CD4-positive, alpha-beta T cell treated with Interleukin-15 for 4 hours (primary cell): ENCODE data around the gene NUP160.
"Not testable (repeated sequence)": the region's sequence is repeated elsewhere in the genome, so short reads cannot be mapped to it uniquely, and the experiment has no call there.

ENCODE experiments used
- DNase-seq: peaks from one replicate; pipeline ENCODE4 v3.0.0-alpha.2; 2020; ENCODE audit warnings: low spot score

NUP160 gene, protein sequence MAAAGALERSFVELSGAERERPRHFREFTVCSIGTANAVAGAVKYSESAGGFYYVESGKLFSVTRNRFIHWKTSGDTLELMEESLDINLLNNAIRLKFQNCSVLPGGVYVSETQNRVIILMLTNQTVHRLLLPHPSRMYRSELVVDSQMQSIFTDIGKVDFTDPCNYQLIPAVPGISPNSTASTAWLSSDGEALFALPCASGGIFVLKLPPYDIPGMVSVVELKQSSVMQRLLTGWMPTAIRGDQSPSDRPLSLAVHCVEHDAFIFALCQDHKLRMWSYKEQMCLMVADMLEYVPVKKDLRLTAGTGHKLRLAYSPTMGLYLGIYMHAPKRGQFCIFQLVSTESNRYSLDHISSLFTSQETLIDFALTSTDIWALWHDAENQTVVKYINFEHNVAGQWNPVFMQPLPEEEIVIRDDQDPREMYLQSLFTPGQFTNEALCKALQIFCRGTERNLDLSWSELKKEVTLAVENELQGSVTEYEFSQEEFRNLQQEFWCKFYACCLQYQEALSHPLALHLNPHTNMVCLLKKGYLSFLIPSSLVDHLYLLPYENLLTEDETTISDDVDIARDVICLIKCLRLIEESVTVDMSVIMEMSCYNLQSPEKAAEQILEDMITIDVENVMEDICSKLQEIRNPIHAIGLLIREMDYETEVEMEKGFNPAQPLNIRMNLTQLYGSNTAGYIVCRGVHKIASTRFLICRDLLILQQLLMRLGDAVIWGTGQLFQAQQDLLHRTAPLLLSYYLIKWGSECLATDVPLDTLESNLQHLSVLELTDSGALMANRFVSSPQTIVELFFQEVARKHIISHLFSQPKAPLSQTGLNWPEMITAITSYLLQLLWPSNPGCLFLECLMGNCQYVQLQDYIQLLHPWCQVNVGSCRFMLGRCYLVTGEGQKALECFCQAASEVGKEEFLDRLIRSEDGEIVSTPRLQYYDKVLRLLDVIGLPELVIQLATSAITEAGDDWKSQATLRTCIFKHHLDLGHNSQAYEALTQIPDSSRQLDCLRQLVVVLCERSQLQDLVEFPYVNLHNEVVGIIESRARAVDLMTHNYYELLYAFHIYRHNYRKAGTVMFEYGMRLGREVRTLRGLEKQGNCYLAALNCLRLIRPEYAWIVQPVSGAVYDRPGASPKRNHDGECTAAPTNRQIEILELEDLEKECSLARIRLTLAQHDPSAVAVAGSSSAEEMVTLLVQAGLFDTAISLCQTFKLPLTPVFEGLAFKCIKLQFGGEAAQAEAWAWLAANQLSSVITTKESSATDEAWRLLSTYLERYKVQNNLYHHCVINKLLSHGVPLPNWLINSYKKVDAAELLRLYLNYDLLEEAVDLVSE (N-terminal part only)

DNA sequence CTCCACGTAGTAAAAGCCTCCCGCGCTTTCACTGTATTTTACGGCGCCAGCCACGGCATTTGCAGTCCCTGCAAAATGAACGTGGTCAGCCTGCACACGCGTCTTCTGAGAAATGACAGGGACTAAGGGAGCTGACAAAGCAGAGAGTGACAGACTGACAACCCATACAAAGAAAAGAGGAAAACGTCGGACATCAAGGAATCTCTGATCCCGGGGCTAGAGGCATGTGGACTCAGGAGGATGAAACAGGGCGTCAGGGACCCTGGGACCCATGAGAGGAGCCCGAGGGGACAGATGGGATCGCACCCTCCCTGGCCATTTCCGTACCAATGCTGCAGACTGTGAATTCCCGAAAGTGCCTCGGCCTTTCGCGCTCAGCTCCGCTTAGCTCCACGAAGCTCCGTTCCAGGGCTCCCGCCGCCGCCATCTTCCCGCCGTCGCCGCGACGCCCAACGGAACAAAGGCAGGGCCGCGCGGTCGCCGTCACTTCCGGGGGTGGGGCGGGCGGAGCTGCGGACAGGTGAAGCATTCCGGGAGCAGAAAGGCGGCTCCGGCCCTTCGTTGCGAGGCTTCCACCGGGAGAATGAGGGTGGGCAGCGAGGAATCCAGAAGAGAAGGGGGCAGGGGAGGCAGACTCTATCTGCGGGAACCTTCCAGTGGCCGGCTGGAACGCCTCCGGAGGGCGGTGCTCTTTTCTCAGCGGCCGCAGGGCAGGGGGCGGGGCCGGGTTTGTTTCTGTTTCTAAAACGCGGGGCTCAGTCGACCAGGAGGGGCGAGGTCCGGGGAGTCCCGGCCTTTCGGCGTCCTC, at the start of gene NUP160:
Gene NUP160, minus strand, starts transcription at position 459 of the 808 bp plus-strand sequence. Its CDS starts 32 bp downstream, at position 427.
- DNase-seq, result peak; percentile 78

DNA sequence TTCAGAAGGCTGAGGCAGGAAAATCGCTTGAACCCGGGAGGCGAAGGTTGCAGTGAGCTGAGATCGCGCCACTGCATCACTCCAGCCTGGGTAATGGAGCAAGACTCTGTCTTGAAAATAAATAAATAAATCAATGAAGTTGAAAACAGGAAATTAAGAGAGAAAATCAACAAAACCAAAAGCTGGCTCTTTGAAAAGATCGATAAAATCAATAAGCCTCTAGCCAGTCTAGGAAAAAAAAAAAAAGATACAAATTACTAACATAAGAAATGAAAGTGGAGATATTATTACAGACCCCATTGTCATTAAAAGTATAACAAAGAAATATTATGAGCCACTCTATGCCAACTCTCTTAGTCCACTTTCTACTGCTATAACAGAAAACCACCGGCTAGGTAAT, 48.0 kb upstream of the NUP160 start:
- DNase-seq, result no peak

DNA sequence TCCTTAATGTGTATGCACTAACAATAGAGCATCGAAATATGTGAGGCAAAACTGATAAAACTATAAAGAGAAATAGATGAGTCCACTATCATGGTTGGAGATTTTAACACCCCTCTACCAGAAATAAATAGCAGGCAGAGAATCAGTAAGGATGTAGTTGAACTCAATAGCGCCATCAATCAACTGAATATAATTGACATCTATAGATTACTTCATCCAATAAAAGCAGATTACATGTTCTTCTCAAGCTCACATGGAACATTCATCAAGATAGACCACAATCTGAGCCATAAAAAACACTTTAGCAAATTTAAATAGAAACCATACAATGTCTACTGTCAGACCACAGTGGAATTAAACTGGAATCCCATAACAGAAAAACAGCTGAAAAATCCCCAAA, 46.9 kb upstream of the NUP160 start:
- DNase-seq, result no peak

DNA sequence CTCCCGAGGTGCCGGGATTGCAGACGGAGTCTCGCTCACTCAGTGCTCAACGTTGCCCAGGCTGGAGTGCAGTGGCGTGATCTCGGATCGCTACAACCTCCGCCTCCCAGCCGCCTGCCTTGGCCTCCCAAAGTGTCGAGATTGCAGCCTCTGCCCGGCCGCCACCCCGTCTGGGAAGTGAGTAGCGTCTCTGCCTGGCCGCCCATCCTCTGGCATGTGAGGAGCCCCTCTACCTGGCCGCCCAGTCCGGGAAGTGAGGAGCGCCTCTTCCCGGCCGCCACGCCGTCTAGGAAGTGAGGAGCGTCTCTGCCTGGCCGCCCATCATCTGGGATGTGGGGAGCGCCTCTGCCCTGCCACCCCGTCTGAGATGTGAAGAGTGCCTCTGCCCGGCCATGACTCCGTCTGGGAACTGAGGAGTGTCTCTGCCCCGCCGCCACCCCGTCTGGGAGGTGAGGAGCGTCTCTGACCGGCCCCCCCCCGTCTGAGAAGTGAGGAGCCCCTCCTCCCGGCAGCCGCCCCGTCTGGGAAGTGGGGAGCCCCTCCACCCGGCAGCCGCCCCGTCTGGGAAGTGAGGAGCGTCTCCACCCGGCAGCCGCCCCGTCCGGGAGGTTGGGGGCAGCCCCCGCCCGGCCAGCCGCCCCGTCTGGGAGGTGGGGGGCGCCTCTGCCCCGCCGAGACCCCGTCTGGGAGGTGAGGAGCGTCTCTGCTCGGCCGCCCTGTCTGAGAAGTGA, 44.6 kb upstream of the NUP160 start:
- DNase-seq, result not testable (repeated sequence)

DNA sequence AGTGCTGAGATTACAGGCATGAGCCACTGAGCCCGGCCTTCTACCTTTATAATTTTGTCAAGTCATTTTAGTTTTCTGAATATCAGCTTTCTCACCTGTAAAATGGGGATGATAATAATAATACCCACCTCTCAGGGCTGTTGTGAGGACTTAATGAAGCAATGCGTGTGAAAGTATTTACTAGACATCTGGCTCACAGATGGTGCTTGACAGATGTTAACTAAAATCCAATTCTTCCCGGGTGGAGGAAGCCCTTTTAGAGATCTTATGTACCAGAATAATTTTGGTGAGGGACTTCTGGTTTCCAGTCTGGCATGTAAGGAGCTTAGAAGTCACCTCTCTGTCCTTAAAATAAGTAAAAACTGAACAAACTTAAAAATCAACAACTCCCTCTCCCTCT, 43.7 kb upstream of the NUP160 start:
- no peak for DNase-seq

DNA sequence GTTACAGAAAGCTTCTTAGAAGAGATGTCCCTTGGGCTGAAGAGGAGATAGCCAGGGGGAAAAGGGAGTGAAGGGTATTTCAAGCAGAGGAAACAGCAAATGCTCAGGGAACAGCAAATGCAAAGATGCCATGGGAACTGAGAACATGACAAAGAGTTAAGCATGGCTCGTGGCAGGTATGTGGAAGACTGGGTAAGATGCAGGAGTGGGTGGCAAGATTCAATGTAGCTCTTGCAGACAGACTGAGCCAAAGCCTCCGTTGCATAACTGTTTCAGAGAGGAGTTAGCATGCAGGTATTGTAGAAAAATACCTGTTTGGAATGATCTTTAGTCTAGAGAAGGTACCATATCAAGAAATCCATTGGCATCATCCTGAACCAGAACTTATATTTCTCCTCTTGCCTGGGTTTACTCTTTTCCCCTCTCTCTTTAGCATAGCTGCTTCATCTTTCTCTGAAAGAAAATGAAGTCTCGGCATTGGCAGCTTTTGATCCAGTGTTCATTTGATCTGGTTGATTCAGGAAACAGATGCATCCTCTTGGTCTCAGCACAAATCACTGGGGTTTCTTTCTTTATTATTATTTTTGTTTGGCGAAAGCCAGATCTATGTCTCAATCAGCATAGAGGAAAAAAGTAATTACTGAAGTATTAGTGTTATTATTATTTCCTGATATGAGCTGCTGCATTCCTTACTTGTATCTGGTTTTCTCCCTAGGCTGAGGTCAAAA, 41.7 kb upstream of the NUP160 start:
- DNase-seq, result no peak

DNA sequence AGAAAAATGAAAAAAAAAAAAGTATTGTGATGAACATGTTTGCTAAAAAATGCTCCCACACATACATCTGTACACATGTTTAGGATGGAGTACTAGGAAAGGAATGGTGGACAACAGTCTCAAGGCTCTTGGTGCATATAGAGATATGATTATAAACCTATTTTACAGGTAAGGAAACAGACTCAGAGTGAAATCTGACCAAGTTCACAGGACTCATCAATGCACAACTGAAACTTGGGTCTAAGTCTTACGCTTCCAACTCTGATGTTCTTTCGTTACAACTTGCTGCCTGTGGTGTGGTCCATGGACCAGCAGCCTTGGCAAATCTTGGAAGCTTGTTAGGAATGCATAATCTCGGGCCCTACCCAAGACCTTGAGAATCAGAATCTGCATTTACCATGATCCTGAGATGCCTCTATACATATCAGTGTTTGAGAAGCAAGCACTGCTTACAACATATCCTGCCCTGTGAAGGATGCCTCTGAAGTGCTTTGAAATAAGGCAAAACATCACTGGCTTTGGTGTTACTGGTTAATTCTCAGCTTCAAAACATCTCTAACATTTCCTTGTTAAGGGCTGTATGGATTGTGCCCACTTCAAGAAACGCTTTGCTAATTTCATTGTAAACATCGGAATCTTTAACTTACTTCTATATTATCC, 39.9 kb upstream of the NUP160 start:
- no peak for DNase-seq

DNA sequence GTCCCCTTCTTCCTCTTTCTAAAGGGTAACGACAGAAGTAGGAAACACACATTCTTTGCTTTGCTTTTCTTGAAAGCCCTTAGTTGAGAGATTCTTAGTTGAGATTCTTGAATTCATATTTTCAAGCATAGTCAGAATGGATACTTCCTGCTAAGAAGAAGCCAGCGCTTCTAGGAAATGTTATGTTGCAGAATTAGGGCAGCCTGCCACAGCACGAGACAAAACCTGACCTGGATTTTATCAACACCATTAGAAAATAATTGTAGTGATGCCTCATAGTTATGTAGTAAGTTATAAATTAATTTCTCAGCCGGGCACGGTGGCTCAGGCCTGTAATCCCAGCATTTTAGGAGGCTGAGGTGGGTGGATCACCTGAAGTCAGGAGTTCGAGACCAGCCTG, 37.9 kb upstream of the NUP160 start:
- peak; percentile 64 for DNase-seq

DNA sequence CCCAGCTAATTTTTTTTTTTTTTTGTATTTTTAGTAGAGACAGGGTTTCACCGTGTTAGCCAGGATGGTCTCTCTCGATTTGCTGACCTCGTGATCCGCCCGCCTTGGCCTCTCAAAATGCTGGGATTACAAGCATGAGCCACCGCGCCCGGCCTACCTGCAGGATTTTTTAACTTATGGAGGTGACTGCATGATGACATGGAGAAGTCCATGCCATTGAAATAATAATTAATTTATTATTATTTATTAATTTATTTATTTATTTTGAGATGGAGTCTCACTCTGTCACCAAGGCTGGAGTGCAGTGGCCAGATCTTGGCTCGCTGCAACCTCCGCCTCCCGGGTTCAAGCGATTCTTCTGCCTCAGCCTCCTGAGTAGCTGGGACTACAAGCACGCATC, 34.3 kb upstream of the NUP160 start:
- not testable (repeated sequence) for DNase-seq

DNA sequence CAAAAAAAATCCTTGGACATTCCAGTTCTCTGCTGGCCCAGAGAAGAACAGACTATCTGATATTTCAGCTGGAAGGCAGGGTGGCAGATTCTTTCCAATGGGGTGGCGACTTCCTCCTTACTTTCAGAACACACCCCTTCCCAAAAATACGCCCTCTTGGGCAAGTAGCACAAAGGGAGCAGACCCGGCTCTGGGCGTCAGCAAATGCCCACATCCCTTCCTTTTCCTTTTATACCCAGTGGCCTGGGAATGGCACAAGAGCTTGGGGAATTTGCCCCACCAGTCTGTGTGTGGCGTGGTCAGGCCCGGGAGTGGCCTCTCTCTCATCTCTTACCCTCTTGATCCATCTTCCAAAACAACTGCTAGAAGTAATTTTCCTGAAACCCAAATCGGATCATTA, 33.0 kb upstream of the NUP160 start:
- DNase-seq, result no peak

DNA sequence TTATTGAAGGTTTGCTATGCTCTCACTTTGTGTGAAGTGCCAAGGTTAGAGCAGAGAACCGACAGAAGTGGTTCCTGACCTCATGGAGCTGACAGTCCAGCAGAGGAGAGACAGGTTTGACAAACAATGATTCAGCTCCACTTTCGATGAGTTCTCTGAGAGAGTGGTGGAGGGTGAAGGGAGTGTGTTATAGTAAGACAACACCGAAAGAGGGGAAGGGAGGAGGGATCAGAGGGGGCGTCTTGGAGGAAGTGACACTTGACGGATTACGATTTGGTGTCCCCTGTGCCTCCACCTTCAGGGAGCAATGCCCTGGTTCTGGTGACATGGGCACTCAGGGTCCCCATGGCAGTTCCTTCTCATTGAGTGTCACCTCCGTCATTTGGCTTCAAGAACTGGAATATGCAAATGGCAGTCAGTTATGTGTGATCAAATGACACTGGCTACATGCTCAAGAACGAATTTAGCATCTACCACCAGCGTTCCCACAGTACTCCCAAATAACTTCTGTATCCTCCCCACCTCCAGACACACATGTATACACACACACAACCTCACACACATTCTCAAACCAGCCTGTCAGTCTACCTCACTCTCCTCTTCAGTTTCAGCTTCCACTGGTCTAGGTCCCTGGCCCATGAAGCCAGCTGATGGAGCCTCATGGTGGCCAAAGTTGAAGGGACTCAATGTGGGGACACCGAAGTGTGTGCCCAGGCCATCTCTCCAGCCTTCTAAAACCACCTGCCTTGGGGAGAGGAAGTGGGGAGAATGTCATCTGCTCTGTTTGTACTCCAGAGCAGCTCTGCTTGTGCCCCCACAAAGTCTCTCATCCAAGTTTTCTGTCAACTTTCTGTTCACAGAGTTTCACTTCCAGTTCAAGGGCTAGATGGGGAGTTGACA, 31.4 kb upstream of the NUP160 start:
- DNase-seq, result no peak

DNA sequence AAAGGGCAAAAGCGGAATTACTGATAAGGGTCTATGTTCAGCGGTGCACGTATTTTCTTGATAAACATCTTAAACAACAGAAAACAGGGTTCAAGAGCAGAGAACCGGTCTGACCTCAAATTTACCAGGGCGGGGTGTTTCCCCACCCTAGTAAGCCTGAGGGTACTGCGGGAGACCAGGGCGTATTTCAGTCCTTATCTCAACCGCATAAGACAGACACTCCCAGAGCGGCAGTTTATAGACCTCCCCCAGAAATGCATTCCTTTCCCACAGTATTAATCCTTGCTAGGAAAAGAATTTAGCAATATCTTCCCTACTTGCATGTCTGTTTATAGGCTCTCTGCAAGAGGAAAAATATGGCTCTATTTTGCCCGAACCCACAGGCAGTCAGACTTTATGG, 27.7 kb upstream of the NUP160 start:
- DNase-seq, result not testable (repeated sequence)

DNA sequence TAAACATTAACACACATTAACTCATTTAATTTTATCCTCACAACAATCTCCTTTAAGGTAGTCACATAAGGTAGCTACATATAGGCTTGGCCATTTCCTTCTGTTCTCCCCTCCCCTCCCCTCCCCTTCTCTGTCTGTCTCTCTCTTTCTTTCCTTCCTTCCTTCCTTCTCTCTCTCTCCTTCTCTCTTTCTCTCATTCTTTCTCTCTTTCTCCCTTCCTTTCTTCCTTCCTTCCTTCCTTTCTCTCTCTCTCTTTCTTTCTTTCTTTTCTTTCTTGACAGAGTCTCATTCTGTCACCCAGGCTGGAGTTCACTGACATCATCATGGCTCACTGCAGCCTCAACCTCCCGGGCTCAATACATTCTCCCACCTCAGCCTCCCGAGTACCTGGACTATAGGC, 22.3 kb upstream of the NUP160 start:
- no peak for DNase-seq

DNA sequence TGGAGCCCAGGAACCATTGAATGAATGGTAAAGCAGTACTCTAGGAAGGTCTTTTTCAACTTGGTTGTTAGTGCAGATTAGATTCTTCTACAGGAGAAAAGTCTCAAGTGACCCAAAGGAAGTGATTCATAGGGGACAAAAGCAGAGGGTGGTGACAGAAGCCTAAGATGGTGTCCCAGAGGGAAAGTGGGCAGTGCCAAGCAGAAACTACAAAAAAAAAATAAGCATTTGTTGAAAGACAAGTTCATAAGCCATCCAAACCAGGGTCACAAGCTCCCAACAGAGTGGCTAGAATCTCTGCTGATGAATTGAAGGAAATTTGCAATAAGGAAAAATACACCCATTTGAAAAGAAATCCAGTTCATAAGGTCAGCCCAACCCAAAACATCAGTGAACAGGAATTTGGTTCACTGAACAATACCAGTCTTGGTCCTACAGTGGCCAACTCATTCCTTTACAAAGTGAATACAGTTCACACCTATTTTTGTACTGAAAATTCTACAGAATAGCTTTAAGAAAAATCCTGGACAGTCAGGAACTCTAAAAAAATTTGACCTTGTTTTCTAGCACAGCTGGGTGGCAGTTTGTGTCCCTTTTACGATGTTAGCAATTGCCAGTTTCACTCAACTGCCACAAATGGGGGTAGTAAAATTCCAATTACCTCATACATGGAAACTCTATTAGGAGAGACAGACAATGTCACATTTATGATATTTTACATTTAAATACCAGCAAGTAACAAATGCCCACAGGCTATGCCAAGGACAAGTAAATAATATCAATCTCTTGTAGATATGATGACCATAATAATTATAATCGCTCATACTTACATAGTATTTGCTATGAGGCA, 21.6 kb upstream of the NUP160 start:
- no peak for DNase-seq

DNA sequence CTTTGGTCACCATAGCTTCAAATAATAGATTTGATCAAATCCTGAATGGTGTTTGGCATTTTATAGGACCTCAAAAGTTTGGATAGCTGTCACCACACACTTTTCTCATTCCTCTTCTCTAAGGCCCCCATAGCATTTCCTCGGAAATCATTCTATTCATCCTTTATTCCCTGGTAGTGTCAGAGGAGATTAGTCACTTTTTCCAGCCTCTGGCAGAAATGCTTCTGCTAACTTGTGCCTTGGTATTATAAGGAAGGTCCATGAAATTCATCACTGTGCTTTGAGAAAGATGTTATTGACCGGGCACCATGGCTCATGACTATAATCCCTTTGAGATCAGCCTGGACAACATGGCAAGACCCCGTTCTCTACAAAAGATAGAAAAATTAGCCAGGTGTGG, 19.7 kb upstream of the NUP160 start:
- no peak for DNase-seq

DNA sequence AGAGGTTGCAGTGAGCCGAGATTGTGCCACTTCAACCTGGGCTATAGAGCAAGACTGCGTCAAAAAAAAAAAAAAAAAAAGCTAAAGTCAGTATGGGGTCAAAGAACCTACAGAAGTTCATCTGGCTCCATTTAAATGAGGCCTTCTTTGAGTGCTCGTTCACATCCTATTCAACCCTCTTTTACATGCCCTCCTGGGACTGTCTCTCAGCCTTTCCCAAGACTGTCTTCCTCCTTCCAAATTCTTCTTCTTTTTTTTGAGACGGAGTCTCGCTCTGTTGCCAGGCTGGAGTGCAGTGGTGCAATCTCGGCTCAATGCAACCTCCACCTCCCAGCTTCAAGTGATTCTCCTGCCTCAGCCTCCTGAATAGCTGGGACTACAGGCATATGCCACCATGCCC, 18.7 kb upstream of the NUP160 start:
- not testable (repeated sequence) for DNase-seq

DNA sequence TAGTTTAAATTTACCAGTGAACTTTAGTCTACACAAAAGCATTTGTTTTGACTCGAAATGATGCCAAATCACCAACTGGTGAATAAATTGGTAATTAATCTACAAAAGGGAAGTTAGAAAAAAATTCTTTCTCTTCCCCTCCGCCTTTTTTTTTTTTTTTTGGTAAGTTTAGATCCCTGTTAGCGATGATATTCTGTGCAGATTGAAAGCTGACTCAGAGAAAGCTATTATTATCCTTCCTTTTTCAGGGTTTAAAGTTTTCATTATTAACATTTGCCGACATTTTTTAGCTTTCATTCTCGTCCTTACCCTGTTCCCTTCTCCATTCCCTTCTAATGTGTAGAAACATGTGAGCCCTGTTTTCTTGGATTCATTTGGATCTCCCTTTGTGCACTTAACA, 16.8 kb upstream of the NUP160 start:
- no peak for DNase-seq
